NCI-H1105 treated with DMSO at 0.1 percent for 48 hours (cell line): ENCODE data around the gene ZKSCAN3.
A peak's percentile ranks its signal among the peaks of the same experiment; 100 is the strongest.
"Not testable (repeated sequence)": the region's sequence is repeated elsewhere in the genome, so short reads cannot be mapped to it uniquely, and the experiment has no call there.

Experiments used
- DNase-seq: peaks from one replicate; lab custom pipeline; 2025; lab: John Stamatoyannopoulos, UW

Gene ZKSCAN3

GRCh38 chr6:28377879-28378278, 28.1 kb downstream of the ZKSCAN3 start:
- DNase-seq = no peak

- no peak for DNase-seq
These were observed 28.9 kb downstream of the ZKSCAN3 start for GRCh38 chr6:28378644-28379043.

GRCh38 chr6:28380381-28380780, 30.6 kb downstream of the ZKSCAN3 start:
- DNase-seq = no peak

GRCh38 chr6:28383235-28384142, 33.7 kb downstream of the ZKSCAN3 start:
- DNase-seq = no peak

- no peak for DNase-seq
These were observed 34.4 kb downstream of the ZKSCAN3 start for GRCh38 chr6:28384143-28384533.

GRCh38 chr6:28390688-28391087, 40.9 kb downstream of the ZKSCAN3 start:
- no peak for DNase-seq

GRCh38 chr6:28393912-28394662, 44.3 kb downstream of the ZKSCAN3 start:
- DNase-seq = no peak

- no peak for DNase-seq
These were observed 46.2 kb downstream of the ZKSCAN3 start for GRCh38 chr6:28395918-28396317.

- DNase-seq = peak; percentile 87
These were observed 49.8 kb downstream of the ZKSCAN3 start, which contains the start of gene ZSCAN12 for GRCh38 chr6:28399350-28400121. Gene ZSCAN12 (minus strand): TSS chr6:28399747. CDS start chr6:28398405, 1,342 bp downstream.

GRCh38 chr6:28400122-28400451, 50.3 kb downstream of the ZKSCAN3 start:
- DNase-seq = no peak

GRCh38 chr6:28401172-28401571, 51.4 kb downstream of the ZKSCAN3 start:
- no peak for DNase-seq

- DNase-seq = peak; percentile 30
These were observed 52.5 kb downstream of the ZKSCAN3 start for GRCh38 chr6:28402197-28402596.

GRCh38 chr6:28403923-28404322, 54.2 kb downstream of the ZKSCAN3 start:
- not testable (repeated sequence) for DNase-seq

GRCh38 chr6:28407401-28407800, 57.7 kb downstream of the ZKSCAN3 start:
- no peak for DNase-seq

GRCh38 chr6:28408076-28408802, 58.5 kb downstream of the ZKSCAN3 start:
- no peak for DNase-seq

GRCh38 chr6:28410767-28411166, 61.0 kb downstream of the ZKSCAN3 start:
- DNase-seq = no peak

- no peak for DNase-seq
These were observed 63.9 kb downstream of the ZKSCAN3 start for GRCh38 chr6:28413681-28414080.
